Measurements from ENCODE around the gene ZSCAN23.
"Not testable (repeated sequence)": the region's sequence is repeated elsewhere in the genome, so short reads cannot be mapped to it uniquely, and the experiment has no call there.

ZSCAN23 gene

GRCh38 chr6:28474441-28475219, 31.3 kb upstream of the ZSCAN23 start (continued):
- TF ChIP-seq ZNF324 (tag by site-specific recombination; IDR thresholded peaks at IDR 0.05) (0 out of 2 replicates have a peak, but pooled peaks have one; percentile 30), ZNF211 (tag by site-specific recombination; IDR thresholded peaks at IDR 0.05; ENCODE audit: low read depth) (0 out of 2 replicates have a peak, but pooled peaks have one; percentile 24), ZNF221 (tag by site-specific recombination; IDR thresholded peaks at IDR 0.05; ENCODE audit: borderline replicate concordance) (0 out of 2 replicates have a peak, but pooled peaks have one; percentile 9), ZNF513 (tag by site-specific recombination; IDR thresholded peaks at IDR 0.05) (peak; percentile 54; the same call in 1 of the 2 replicates), GLIS1 (tag by site-specific recombination; IDR thresholded peaks at IDR 0.05) (no peak), SCRT2 (tag by site-specific recombination; IDR thresholded peaks at IDR 0.05) (peak; percentile 98)

- H3K4me1 ChIP-seq (ENCODE audit: control insufficient read depth, insufficient read depth, low read length); H3K27ac ChIP-seq (ENCODE audit: extremely low read depth, low read depth, low read length); H3K4me3 ChIP-seq (ENCODE audit: low read depth, low read length); H3K36me3 ChIP-seq (ENCODE audit: control insufficient read depth in 2 of 2, insufficient read depth in 1 of 2, low read length in 2 of 2); H3K9me3 ChIP-seq (ENCODE audit: control insufficient read depth, insufficient read depth, low read depth, low read length); POLR2A ChIA-PET; CTCF ChIA-PET: not testable (repeated sequence)
These were observed 26.0 kb upstream of the ZSCAN23 start for GRCh38 chr6:28469153-28469745.

GRCh38 chr6:28468056-28468455, 24.8 kb upstream of the ZSCAN23 start:
- H3K4me1 ChIP-seq (ENCODE audit: control insufficient read depth, insufficient read depth, low read length): no peaks in the 10 kb centered on the region
- no peaks in the 10 kb centered on the region for H3K9me3 ChIP-seq (ENCODE audit: control insufficient read depth, insufficient read depth, low read depth, low read length)
- H3K4me3 ChIP-seq (ENCODE audit: low read depth, low read length): no peak overlapping the region
- no peak overlapping the region for H3K27ac ChIP-seq (ENCODE audit: extremely low read depth, low read depth, low read length)
- ChIA-PET CTCF (interaction anchor here (0.7 kb wide), 1 partner anchor 64 kb away, joined by 3 read pairs; no protein-coding TSS in a partner anchor), POLR2A (no interaction called here)
- H3K36me3 ChIP-seq (ENCODE audit: control insufficient read depth in 2 of 2, insufficient read depth in 1 of 2, low read length in 2 of 2): no peaks in the 10 kb centered on the region
- TF ChIP-seq ZNF629 (tag by site-specific recombination; IDR thresholded peaks at IDR 0.05): no peak
- TF ChIP-seq ZNF580 (tag by site-specific recombination; IDR thresholded peaks at IDR 0.05): no peak
- no peak for TF ChIP-seq ZNF146 (tag by site-specific recombination; IDR thresholded peaks at IDR 0.05)
- no peak for TF ChIP-seq HOXA7 (CRISPR knock-in tag; IDR thresholded peaks at IDR 0.05; ENCODE audit: borderline replicate concordance)
- TF ChIP-seq ZBTB21 (tag by site-specific recombination; IDR thresholded peaks at IDR 0.05): no peak
- TF ChIP-seq ZNF24 (tag by site-specific recombination; IDR thresholded peaks at IDR 0.05): no peak
- TF ChIP-seq ZNF510 (tag by site-specific recombination; IDR thresholded peaks at IDR 0.05; ENCODE audit: insufficient replicate concordance): no peak
- no peak for TF ChIP-seq ZNF423 (tag by site-specific recombination; IDR thresholded peaks at IDR 0.05)
- no peak for TF ChIP-seq ZNF513 (tag by site-specific recombination; IDR thresholded peaks at IDR 0.05)
- TF ChIP-seq ZNF280D (tag by site-specific recombination; IDR thresholded peaks at IDR 0.05): no peak
- no peak for TF ChIP-seq ZSCAN30 (tag by site-specific recombination; IDR thresholded peaks at IDR 0.05)
- TF ChIP-seq ZSCAN5A (tag by site-specific recombination; IDR thresholded peaks at IDR 0.05): no peak
- no peak for TF ChIP-seq ZNF10 (tag by site-specific recombination; IDR thresholded peaks at IDR 0.05)
- TF ChIP-seq ZBTB26 (tag by site-specific recombination; optimal IDR thresholded peaks at IDR 0.05): no peak
